Astrocyte (in vitro differentiated cells and primary cell): ENCODE data around the gene AUTS2.

Source experiments
- EZH2 ChIP-seq: IDR thresholded peaks from 2 replicates; pipeline ENCODE4 v1.6.1; 2012; ENCODE audit warnings: mild to moderate bottlenecking, low read length, inconsistent platforms; ENCODE audit not compliant: insufficient read depth
- TF ChIP-seq, protein P1 (sequence below): IDR thresholded peaks from 2 replicates; pipeline ENCODE4 v1.5.1; 2011; ENCODE audit warnings: low read depth, mild to moderate bottlenecking, inconsistent platforms, low read length, moderate library complexity; ENCODE audit not compliant: insufficient read depth

DNA sequence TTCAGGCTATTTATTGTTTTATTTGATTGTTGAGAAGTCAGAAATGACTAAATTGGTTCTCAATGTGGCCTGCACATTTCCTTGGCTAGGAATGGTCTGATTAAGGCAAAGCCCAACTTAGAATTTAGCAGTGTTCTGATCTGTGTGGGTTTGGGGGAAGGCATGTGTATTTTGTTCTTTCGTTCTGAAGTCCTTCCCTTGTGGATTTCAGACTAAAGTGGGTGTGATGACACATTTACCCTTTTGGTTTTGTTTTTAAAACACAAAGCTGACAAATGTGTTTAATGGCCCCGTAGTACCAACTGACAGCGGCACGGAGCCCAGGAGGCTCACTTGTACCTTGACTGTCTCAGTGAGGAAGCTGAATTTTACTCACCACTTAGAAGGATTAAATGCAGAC is 1081.4 kb downstream of the AUTS2 start:
- TF ChIP-seq, protein P1, sequence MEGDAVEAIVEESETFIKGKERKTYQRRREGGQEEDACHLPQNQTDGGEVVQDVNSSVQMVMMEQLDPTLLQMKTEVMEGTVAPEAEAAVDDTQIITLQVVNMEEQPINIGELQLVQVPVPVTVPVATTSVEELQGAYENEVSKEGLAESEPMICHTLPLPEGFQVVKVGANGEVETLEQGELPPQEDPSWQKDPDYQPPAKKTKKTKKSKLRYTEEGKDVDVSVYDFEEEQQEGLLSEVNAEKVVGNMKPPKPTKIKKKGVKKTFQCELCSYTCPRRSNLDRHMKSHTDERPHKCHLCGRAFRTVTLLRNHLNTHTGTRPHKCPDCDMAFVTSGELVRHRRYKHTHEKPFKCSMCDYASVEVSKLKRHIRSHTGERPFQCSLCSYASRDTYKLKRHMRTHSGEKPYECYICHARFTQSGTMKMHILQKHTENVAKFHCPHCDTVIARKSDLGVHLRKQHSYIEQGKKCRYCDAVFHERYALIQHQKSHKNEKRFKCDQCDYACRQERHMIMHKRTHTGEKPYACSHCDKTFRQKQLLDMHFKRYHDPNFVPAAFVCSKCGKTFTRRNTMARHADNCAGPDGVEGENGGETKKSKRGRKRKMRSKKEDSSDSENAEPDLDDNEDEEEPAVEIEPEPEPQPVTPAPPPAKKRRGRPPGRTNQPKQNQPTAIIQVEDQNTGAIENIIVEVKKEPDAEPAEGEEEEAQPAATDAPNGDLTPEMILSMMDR = no peak
- TF ChIP-seq EZH2 = no peak
